Erythroblast (primary cell): ENCODE measurements around the gene HIP1.
"Not testable (repeated sequence)": the region's sequence is repeated elsewhere in the genome, so short reads cannot be mapped to it uniquely, and the experiment has no call there.

ENCODE experiments used
- GATA1 ChIP-seq: IDR thresholded peaks from 2 replicates; pipeline ENCODE4 v1.6.1; 2011; ENCODE audit warnings: low read depth, mild to moderate bottlenecking, control low read depth, low read length, moderate library complexity
- POLR2A ChIP-seq: IDR thresholded peaks from 2 replicates; pipeline ENCODE4 v1.6.1; 2011; ENCODE audit warnings: mild to moderate bottlenecking, low read length

DNA sequence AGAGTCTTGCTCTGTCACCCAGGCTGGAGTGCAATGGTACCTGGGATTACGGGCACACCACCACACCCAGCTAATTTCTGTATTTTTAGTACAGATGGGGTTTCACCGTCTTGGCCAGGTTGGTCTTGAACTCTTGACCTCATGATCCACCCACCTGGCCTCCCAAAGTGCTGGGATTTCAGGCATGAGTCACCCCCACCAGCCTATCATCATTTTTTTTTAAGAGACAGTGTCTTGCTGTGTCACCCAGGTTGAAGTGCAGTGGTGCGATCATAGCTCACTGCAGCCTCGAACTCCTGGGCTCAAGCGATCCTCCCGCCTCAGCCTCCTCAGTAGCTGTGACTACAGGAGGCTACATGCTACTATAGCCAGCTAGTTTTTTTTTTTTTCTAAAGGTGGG is 56.7 kb downstream of the HIP1 start:
- not testable (repeated sequence) for TF ChIP-seq POLR2A, GATA1
